AG04449 (cell line): ENCODE data around the gene CDH22.

Experiments
- CTCF ChIA-PET: fragments of 350-600 bp; formaldehyde crosslinking; extraction: SDS; loops from one replicate; lab custom pipeline; 2021; ENCODE audit warnings: antibody characterized with exemption; lab: Yijun Ruan, JAX
- POLR2A ChIA-PET: fragments of 400-600, 350-600 bp; formaldehyde crosslinking; extraction: SDS; loops from one replicate; lab custom pipeline; 2020; ENCODE audit warnings: antibody characterized with exemption, inconsistent platforms; lab: Yijun Ruan, JAX
- DNase-seq: peaks from one replicate; pipeline ENCODE4 v3.0.0-alpha.2; 2010; ENCODE audit warnings: low read depth, low spot score
- H3K4me3 ChIP-seq: 2 replicates; pipeline ENCODE4 v1.5.1; 2011; ENCODE audit warnings: low read depth, mild to moderate bottlenecking, control low read depth, low read length
- TF ChIP-seq, protein P1 (sequence below): IDR thresholded peaks from one replicate; pipeline ENCODE4 v1.5.1; 2011; ENCODE audit warnings: mild to moderate bottlenecking, moderate library complexity, low read length, control low read depth, inconsistent platforms; ENCODE audit not compliant: insufficient read depth; ENCODE audit errors: missing control alignments

CDH22 gene, protein sequence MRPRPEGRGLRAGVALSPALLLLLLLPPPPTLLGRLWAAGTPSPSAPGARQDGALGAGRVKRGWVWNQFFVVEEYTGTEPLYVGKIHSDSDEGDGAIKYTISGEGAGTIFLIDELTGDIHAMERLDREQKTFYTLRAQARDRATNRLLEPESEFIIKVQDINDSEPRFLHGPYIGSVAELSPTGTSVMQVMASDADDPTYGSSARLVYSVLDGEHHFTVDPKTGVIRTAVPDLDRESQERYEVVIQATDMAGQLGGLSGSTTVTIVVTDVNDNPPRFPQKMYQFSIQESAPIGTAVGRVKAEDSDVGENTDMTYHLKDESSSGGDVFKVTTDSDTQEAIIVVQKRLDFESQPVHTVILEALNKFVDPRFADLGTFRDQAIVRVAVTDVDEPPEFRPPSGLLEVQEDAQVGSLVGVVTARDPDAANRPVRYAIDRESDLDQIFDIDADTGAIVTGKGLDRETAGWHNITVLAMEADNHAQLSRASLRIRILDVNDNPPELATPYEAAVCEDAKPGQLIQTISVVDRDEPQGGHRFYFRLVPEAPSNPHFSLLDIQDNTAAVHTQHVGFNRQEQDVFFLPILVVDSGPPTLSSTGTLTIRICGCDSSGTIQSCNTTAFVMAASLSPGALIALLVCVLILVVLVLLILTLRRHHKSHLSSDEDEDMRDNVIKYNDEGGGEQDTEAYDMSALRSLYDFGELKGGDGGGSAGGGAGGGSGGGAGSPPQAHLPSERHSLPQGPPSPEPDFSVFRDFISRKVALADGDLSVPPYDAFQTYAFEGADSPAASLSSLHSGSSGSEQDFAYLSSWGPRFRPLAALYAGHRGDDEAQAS

DNA sequence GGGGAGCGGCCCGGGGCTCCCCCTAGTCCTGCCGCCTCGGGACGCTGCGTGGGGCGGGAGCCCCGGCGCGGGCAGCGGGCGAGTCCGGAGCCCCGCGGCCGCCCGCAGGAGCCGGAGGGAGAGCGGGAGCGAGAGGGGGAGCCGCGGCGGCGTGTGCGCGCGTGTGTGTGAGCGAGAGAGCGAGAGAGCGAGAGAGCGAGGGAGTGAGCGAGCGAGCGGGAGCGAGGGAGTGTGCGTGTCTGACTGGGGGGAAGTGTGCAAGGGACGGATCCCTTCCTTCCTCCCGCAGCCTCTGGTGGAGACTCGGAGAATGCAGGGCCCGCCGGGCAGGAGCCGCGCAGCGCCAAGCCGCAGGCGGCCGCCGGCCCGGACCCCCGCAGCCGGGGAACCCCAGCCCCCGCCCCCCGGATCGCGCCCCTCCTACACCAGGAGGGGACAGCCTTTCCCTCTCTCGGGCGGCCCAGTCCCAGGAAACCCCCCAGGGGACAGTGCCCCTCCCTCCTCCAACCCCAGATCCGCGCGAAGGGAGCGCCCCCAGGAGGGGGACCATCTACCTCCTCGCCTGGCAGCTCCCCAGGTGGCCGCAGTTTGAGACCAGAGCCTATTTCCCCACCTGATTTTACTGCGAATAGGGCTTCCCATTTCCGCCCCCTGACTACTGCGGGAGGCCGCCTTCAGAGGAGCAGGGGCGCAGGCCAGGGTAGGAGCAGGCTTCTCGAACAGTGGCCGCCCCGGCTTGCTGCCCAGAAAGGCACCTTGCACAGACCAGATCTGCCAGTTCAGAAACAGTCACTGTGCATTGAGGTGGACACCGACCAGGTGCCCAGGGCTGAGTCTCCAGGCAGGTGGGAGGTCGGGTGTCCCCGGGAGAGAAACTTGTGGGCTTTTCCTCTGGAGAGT is at the start of gene CDH22:
Gene CDH22 (minus strand): TSS at position 241 of the 900 bp plus-strand sequence. CDS start 57,204 bp downstream, outside the sequence.
- CTCF ChIA-PET: interaction anchor here (1.1 to 1.2 kb wide), 2 partner anchors 11 to 98 kb away, joined by 3 read pairs; partner anchors contain the start of gene ELMO2
- POLR2A ChIA-PET: no interaction called here
- H3K4me3 ChIP-seq: peak within 1 kb of the TSS; percentile 34
- TF ChIP-seq, protein P1, sequence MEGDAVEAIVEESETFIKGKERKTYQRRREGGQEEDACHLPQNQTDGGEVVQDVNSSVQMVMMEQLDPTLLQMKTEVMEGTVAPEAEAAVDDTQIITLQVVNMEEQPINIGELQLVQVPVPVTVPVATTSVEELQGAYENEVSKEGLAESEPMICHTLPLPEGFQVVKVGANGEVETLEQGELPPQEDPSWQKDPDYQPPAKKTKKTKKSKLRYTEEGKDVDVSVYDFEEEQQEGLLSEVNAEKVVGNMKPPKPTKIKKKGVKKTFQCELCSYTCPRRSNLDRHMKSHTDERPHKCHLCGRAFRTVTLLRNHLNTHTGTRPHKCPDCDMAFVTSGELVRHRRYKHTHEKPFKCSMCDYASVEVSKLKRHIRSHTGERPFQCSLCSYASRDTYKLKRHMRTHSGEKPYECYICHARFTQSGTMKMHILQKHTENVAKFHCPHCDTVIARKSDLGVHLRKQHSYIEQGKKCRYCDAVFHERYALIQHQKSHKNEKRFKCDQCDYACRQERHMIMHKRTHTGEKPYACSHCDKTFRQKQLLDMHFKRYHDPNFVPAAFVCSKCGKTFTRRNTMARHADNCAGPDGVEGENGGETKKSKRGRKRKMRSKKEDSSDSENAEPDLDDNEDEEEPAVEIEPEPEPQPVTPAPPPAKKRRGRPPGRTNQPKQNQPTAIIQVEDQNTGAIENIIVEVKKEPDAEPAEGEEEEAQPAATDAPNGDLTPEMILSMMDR: peak; percentile 46
- no peak for DNase-seq

DNA sequence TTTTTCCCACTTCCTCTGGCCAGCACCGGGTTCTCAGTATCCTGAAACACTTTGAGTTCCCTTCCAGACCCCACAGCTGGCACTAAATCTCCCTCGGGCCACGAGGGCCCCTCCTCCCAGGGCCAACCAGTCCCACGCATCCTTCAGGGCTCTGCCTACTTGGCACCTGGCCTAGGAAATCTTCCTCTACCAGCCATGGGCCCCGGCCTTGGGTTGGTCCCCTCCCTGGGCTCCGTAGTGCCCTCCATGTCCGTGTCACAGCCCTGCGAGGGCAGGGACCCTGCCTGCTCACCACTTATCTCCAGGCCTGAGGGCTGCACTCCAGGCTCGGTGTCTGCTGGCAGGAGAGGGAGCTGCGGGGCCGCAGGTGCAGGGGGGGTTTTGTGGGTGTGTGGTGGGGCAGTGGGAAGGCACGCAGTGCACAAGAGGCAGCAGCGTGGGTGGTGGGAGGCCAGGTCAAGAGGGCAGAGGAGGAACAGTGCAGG is 48.8 kb upstream of the CDH22 start:
- no peak for DNase-seq
- CTCF ChIA-PET: interaction anchor here (1.3 to 9.3 kb wide), 2 partner anchors 8 to 11 kb away, joined by 4 to 57 read pairs; no protein-coding TSS in a partner anchor
- no peak overlapping the region for H3K4me3 ChIP-seq
- POLR2A ChIA-PET: no interaction called here
- TF ChIP-seq, protein P1: no peak

DNA sequence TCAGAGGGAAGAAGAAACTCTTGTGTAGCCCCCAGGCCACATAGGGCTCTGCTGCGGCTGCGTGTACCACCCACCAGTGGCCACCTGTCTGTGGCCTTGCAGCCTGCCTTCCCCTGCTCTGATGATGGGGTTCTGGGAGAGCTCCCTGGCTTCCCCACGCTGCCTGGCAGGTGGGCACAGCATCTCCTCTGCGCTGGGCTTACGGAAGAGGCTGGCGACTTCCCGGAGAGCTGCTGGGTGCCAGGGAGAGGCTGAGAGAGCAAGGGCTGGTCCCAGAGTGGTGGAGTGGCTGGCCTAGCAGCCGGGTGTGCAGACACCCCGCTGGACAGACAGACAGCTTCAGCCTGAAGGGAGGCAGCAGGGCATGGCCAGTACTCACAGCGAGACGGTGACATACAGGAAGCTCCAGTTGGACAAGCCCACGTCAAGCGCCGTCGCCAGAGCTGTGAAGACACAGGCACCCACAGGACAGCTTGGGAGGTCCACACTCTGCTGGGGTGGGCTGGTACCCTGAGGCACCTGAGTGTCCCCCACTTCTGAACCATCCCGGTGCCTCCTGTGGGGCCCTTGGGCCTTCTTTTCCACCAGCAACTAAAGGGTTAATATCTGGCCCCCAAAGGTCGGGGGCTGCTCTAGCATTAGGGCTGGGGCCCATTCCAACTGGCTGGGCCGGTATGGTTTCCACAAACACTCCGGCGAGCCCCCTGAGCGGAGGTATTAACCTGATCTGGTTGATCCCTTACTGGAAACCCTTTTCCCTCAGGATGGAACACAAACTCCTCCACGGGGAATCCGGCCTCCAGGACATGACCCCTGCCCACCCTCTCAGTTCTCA is 48.1 kb upstream of the CDH22 start:
- TF ChIP-seq, protein P1: no peak
- no peak overlapping the region for H3K4me3 ChIP-seq
- ChIA-PET POLR2A (interaction anchor here (1.1 to 1.4 kb wide), 2 partner anchors 7 to 50 kb away, joined by 3 read pairs; partner anchors contain the start of gene ELMO2), CTCF (interaction anchor here (1.3 to 9.3 kb wide), 2 partner anchors 7 to 10 kb away, joined by 4 to 57 read pairs; no protein-coding TSS in a partner anchor)
- no peak for DNase-seq

DNA sequence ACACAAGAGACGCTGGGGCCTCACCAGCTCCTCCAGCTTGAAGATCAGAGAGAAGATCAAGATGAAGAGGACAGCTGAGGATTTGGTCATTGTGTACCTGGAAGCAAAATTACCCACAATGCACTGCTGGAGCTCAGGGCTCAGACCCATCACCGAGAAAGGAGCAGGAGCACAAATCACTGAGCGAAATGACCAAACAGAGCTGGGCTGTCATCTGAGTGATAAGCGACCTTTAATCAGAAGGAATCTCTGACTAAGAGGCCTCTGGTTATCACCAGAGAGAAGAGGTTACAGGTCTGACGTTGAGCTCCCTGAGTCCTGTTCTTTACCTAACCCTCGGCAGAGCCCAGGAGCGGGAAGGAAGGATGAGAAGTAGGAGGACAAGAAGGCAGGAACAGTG is 47.5 kb upstream of the CDH22 start:
- ChIA-PET CTCF (no interaction called here), POLR2A (interaction anchor here (1.1 to 1.4 kb wide), 2 partner anchors 8 to 51 kb away, joined by 3 read pairs; partner anchors contain the start of gene ELMO2)
- no peak overlapping the region for H3K4me3 ChIP-seq
- DNase-seq: no peak
- TF ChIP-seq, protein P1: no peak
